Parathyroid adenoma (tissue), 2 donors: ENCODE results near the gene DVL2.

Experiments
- H2AFZ ChIP-seq: fragments of 300-600 bp; sonication (generic); one replicate; pipeline ENCODE4 v1.7.0; 2017; ENCODE audit warnings: antibody characterized with exemption, mild to moderate bottlenecking
- H3K27ac ChIP-seq: fragments of 300-600 bp; sonication (generic); one replicate; pipeline ENCODE4 v1.7.0; 2017
- H3K27me3 ChIP-seq: fragments of 300-600 bp; sonication (generic); one replicate; pipeline ENCODE4 v1.7.0; 2017; ENCODE audit warnings: low read length; ENCODE audit not compliant: control insufficient read depth, insufficient read depth
- H3K36me3 ChIP-seq: fragments of 300-600 bp; sonication (generic); one replicate; pipeline ENCODE4 v1.7.0; 2017; ENCODE audit warnings: low read length; ENCODE audit not compliant: control insufficient read depth, insufficient read depth
- H3K4me1 ChIP-seq: fragments of 300-600 bp; sonication (generic); one replicate; pipeline ENCODE4 v1.7.0; 2017; ENCODE audit warnings: control low read depth
- H3K4me2 ChIP-seq: fragments of 300-600 bp; sonication (generic); one replicate; pipeline ENCODE4 v1.7.0; 2017; ENCODE audit warnings: low read length
- H3K4me3 ChIP-seq: fragments of 300-600 bp; sonication (generic); one replicate; pipeline ENCODE4 v1.7.0; 2017; ENCODE audit warnings: low read depth, low read length
- H3K79me2 ChIP-seq: fragments of 300-600 bp; sonication (generic); one replicate; pipeline ENCODE4 v1.7.0; 2017; ENCODE audit warnings: control low read depth
- H3K9ac ChIP-seq: fragments of 300-600 bp; sonication (generic); one replicate; pipeline ENCODE4 v1.7.0; 2017; ENCODE audit warnings: mild to moderate bottlenecking
- H3K9me3 ChIP-seq: fragments of 300-600 bp; sonication (generic); one replicate; pipeline ENCODE4 v1.7.0; 2017; ENCODE audit warnings: low read length; ENCODE audit not compliant: control insufficient read depth
- TF ChIP-seq, protein P1 (sequence below): fragments of 300-600 bp; sonication (generic); IDR thresholded peaks from one replicate; pipeline ENCODE4 v1.7.0; 2017; ENCODE audit warnings: antibody characterized with exemption, mild to moderate bottlenecking
- donor health status: primary hyperparathyroidism.

The DVL2 gene

DNA sequence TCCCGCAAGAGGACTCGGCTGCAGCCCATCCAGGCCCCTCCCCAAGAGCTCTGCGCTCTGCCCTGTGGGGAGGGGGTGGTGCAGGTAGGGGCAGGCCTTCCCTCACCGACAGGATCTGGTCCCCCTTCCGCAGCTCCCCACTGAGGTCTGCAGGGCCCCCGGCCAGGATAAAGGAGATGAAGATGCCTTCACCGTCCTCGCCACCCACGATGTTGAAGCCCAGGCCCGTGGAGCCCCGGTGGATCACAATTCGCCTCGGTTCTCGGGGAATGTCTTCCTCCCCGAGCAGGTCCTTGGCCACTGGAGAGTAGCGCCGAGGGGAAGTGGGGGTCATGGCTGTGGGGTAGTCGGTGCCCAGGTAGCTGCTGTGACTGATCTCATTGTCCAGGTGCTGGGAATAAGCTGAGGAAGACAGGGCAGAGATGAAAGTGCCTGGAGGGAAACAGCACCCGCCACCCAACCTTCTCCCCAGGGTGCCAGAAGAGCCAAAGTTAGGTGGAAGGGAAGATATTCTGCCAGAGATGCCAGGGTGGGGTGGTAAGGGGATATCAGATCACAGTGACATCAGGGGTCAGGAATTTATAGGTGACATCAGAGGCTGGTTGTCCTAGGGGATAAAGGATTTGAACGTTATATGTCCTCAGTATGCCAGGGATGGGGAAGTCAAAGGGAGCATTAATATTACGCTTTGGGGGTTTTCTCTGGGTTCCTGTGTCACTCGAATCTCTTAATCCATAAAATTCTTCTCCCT lies 37.5 kb downstream of the DVL2 start:
- TF ChIP-seq, protein P1, sequence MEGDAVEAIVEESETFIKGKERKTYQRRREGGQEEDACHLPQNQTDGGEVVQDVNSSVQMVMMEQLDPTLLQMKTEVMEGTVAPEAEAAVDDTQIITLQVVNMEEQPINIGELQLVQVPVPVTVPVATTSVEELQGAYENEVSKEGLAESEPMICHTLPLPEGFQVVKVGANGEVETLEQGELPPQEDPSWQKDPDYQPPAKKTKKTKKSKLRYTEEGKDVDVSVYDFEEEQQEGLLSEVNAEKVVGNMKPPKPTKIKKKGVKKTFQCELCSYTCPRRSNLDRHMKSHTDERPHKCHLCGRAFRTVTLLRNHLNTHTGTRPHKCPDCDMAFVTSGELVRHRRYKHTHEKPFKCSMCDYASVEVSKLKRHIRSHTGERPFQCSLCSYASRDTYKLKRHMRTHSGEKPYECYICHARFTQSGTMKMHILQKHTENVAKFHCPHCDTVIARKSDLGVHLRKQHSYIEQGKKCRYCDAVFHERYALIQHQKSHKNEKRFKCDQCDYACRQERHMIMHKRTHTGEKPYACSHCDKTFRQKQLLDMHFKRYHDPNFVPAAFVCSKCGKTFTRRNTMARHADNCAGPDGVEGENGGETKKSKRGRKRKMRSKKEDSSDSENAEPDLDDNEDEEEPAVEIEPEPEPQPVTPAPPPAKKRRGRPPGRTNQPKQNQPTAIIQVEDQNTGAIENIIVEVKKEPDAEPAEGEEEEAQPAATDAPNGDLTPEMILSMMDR: no peak
- H3K27ac ChIP-seq: no peak overlapping the region
- H2AFZ ChIP-seq: no peak overlapping the region
- H3K4me3 ChIP-seq: no peak overlapping the region
- H3K36me3 ChIP-seq: no peaks in the 10 kb centered on the region
- H3K4me1 ChIP-seq: no peaks in the 10 kb centered on the region
- H3K9me3 ChIP-seq: no peaks in the 10 kb centered on the region
- no peaks in the 10 kb centered on the region for H3K27me3 ChIP-seq
- H3K4me2 ChIP-seq: no peak overlapping the region
- H3K9ac ChIP-seq: no peak overlapping the region
- H3K79me2 ChIP-seq: no peaks in the 10 kb centered on the region

DNA sequence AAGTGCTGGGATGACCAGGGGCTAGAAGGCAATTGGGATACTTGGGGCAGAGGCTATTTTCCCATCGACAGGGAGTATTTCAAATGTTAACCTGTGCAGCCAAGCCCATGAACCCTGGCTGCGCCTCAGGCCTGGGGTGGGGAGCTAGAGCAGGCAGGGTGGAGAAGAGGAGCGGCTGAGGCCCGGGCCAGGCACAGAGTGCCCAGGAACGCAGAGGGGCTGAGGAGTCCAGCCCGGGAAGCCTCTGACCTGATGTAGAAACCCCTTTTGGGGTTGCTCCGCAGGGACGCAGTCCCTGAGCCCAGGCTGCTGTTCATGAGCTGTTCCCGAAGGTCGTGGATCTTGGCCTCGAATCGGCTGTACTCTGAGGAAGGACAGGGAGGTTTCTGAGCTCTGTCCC lies 38.3 kb downstream of the DVL2 start:
- H3K27me3 ChIP-seq: no peaks in the 10 kb centered on the region
- no peaks in the 10 kb centered on the region for H3K36me3 ChIP-seq
- H3K4me2 ChIP-seq: no peak overlapping the region
- no peak overlapping the region for H3K27ac ChIP-seq
- H3K79me2 ChIP-seq: no peaks in the 10 kb centered on the region
- TF ChIP-seq, protein P1: no peak
- H2AFZ ChIP-seq: no peak overlapping the region
- no peak overlapping the region for H3K4me3 ChIP-seq
- no peaks in the 10 kb centered on the region for H3K9me3 ChIP-seq
- no peaks in the 10 kb centered on the region for H3K4me1 ChIP-seq
- no peak overlapping the region for H3K9ac ChIP-seq

DNA sequence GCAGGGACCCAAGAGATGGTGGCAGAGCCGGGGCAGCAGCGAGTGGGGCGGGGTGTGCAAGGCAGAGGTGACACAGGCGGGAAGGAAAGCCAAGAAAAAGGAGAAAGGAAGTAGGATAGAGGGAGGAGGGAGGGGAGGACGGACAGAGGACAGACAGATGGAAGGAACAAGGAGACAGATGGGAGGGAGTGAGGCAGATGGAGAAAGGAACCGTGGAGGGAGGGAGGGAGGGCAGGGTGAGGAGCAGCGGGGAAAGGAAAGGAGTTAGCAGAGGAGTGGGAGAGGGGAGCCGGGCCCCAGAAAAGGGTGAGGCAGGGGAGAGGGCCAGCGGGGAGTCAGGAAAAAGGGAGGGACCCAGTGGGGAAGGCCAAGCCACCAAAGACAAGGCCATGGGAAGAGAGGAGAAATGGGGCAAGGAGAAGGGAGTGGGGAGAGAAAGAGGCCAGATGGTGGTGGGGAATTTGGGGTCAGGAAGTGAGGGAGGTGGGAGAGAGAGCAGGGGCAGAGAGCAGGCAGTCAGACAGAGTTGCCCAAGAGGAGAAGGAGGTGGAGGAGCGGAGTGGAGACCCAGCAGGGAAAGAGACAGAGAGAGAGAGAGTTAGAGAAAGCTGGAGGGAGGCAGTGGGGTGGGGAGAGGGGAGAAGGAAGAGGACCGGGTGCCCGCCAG lies 41.9 kb downstream of the DVL2 start:
- H3K4me1 ChIP-seq: no peaks in the 10 kb centered on the region
- H3K36me3 ChIP-seq: no peaks in the 10 kb centered on the region
- no peaks in the 10 kb centered on the region for H3K9me3 ChIP-seq
- no peaks in the 10 kb centered on the region for H3K27me3 ChIP-seq
- H3K4me2 ChIP-seq: no peak overlapping the region
- H3K79me2 ChIP-seq: no peaks in the 10 kb centered on the region
- no peak overlapping the region for H3K4me3 ChIP-seq
- TF ChIP-seq, protein P1: no peak
- H3K27ac ChIP-seq: no peak overlapping the region
- H3K9ac ChIP-seq: no peak overlapping the region
- no peak overlapping the region for H2AFZ ChIP-seq

DNA sequence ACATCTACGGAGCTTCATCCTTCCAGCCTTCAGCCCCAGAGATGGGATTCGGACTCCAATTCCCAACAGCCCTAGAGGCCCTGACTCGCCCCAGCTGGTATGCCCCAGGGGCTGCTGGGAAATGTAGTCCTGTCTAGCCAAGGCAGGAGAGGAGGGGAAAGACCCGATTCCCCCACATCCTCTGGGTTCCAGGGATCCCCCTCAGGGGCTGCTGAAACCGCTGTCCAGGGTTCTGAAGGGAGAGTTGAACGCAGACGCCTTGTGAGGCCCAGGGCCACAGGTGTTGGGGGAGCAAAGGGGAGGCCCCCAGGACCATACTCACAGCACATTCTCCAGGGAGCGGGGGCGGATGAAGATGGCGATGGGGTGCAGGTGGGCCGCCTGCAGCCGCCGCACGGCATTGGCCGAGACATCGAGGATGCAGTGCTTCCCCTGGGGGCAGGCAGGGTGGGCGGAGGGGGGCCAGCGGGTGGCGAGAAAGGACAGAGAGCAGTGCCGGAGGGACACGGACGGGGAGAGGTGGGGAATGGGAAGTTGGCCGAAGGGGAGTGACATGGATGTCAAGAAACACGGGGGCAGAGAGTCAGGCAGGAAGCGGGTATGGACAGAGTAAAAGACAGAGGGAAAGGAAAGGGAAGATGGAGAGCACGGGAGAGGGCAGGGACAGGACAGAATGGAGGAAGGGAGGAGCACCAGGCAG lies 42.6 kb downstream of the DVL2 start:
- H3K9ac ChIP-seq: no peak overlapping the region
- no peak overlapping the region for H2AFZ ChIP-seq
- TF ChIP-seq, protein P1: no peak
- H3K4me3 ChIP-seq: no peak overlapping the region
- H3K27ac ChIP-seq: no peak overlapping the region
- H3K36me3 ChIP-seq: no peaks in the 10 kb centered on the region
- H3K27me3 ChIP-seq: no peaks in the 10 kb centered on the region
- no peaks in the 10 kb centered on the region for H3K79me2 ChIP-seq
- H3K9me3 ChIP-seq: no peaks in the 10 kb centered on the region
- no peaks in the 10 kb centered on the region for H3K4me1 ChIP-seq
- no peak overlapping the region for H3K4me2 ChIP-seq
